Cerebellar cortex (tissue), 1 donor: Measurements from ENCODE around the gene PIAS1.

Experiments used
- DNase-seq: peaks from one replicate; pipeline ENCODE4 v3.0.0-alpha.2; 2015; ENCODE audit warnings: low spot score

Gene PIAS1

GRCh38 chr15:68062946-68063465, 8.9 kb downstream of the PIAS1 start:
- DNase-seq, result no peak

DNA sequence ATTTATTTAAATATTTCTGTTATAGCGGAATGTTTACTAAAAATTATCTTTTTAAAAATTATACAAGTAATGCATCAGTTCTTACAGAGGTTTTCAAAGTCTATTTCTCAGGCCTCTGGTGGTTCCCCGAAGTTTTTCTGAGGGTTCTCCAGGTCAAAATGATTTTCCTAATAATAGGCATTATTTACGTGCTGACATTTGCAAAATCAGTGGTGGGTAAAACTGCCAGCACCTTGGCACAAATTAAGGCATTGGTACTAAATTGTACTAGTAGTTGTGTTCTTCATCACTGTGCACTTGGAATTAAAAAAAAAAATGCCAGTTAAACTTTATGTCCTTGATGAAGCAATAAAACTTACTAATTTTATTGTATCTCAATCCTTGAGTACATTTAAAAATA, 9.5 kb downstream of the PIAS1 start:
- DNase-seq, result no peak

- DNase-seq, result no peak
These were observed 19.6 kb downstream of the PIAS1 start for GRCh38 chr15:68073576-68074288.

- DNase-seq, result no peak
These were observed 21.8 kb downstream of the PIAS1 start for GRCh38 chr15:68075764-68076385.

GRCh38 chr15:68078365-68078764, 24.2 kb downstream of the PIAS1 start:
- DNase-seq, result no peak

- no peak for DNase-seq
These were observed 26.2 kb downstream of the PIAS1 start for GRCh38 chr15:68080334-68080733.

DNA sequence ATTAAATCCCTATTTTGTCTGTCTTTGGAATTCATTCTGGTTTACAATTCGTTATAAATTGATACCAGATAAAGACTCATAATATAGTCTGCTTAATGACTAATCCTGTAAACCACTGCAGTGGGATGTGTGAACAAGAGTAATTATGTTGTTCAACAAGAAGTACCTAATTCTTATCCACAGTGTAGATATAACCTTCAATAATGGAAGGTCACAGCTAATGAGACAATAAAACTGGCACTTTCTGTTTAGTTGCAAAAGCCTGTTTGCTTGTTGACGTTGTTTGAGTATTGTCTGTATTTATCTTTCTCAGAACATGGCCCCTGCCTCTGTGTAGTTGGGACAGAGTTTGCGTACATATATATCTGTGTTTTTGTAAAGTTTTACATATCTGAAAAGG, 26.7 kb downstream of the PIAS1 start:
- no peak for DNase-seq

DNA sequence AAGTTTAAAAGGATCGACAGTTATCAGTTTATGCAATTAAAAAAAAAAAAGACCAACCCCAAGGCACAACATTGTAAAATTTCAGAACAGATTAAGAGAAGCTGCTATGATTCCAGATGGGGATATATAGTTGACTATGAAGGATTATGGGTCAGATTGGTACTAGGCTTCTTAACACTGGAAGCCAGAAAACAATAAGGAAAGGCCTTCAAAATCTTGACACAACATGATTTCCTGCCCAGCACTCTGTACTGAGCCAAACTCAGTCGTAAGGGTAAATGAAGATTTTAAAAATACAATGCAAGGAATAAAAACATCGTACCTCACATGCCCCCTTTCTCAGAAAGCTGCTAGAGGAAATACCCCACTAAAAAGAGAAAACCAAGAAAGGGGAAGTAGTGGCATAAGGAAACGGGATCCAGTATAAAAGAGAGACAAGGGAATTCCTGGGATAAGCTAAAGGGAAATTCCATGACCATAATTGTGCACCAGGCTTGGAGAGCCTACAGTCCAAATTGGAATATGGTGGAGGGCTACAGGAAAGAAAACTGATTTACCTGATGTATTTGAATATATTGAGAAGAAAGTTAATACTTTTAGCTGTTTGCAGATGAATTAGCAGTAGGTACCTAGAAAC, 27.9 kb downstream of the PIAS1 start:
- no peak for DNase-seq

DNA sequence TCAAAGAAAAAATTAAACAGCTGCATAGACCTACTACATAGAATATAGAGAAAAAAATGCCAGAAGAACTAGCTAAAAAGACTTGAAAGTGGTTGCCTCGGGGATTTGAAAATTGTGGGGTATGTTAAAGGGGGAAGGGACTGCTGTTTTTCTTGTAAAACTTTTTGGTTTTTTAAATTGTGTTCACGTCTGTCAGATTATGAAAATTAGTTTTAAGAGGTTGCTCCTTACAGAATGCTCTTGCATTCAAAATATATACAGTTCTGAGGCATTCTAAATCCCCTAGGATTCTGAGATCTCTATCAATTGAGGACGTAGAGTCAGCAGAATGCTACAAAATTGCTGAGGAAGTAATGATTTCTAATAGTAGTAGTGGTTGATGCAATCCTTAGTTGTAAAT, 28.6 kb downstream of the PIAS1 start:
- DNase-seq, result no peak

GRCh38 chr15:68083463-68083862, 29.3 kb downstream of the PIAS1 start:
- DNase-seq, result no peak

DNA sequence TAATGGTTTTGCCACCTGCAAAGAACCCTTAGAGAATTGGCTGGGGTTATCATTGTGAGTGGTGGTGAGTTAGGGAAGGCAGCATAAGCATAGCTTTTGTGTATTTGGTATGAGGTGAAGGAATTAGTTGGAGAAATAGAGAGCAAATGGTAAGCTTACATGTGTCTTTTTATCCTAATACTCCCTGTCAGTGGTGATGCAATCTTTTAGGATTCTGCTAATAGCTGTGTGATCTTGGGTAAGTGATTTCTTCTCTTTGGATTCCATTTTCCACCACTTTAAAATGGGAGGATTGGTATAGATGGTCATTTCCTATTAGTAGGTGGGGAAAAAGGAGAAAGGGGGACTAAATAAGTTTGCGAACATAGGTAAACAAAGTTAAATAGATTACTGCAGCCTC, 30.9 kb downstream of the PIAS1 start:
- no peak for DNase-seq

DNA sequence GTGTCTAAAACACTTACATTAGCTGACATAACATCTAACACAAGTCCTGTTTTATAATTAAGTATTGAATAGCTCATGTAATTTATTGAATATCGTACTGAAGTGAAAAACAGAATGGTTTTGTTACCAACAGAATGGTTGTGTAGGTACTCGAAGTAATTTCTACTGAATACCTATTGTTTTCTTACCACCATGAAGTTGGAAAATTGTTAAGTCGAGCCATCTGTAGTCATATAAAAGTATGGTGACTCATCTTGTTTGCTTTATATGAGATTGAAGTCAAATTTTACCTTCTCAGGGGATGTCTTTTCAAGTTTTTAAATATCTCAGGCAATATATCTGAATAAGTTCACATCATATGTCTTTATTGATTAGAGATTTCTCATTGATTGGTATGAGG, 37.6 kb downstream of the PIAS1 start:
- no peak for DNase-seq

GRCh38 chr15:68096099-68096498, 42.0 kb downstream of the PIAS1 start:
- no peak for DNase-seq

DNA sequence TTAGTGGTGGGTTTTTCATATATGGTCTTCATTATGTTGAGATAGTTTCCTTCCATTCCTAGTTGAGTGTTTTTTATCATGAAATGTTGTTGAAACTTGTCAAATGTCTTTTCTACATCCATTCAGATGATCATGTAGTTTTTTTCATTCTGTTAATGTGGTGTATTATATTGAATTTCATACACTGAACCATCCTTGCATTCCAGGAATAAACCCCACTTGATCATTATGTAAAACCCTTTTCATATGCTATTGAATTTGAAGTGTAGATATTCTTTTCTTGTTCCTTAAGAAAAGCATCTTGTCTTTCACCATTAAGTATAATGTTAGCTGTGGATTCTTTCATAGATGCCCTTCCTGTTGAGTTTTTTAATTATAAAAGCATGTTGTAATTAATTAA, 42.9 kb downstream of the PIAS1 start:
- no peak for DNase-seq

GRCh38 chr15:68098465-68098864, 44.4 kb downstream of the PIAS1 start:
- DNase-seq, result no peak

- no peak for DNase-seq
These were observed 46.1 kb downstream of the PIAS1 start for GRCh38 chr15:68100194-68100593.

DNA sequence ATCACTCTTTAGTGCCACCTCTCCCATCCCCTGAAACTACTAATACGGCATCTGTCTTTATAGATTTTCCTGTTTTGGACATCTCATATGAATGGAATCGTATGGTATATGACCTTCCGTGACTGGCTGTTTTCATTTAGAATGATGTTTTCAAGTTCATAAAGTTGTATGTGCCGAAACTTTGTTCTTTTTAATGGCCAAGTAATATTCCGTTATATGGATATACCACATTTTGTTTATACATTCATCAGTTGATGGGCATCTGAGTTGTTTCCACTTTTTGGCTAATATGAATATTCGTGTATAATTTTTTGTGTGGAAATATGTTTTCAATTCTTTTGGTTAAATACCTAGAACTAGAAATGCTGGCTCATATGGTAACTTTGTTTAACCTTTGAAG, 49.5 kb downstream of the PIAS1 start:
- no peak for DNase-seq

- no peak for DNase-seq
These were observed 52.5 kb downstream of the PIAS1 start for GRCh38 chr15:68106656-68107055.

DNA sequence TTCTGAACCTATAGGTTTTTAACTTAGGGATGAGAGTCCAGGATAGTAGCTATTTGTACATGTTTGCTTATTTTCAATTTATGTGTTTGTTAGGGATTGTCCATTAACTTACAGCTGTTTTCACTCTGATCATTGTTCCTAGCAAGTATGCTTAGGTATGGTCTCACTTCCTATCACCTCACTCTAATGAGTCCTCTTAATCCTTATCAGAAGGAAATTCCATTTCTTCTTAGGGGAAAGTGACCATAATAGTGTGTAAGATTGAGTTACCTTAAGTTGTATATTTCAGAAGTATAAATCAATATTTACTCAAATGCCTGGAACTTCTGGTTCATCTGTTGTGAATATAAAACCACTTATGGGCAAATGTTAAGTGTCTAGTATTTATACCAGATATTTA, 53.0 kb downstream of the PIAS1 start:
- no peak for DNase-seq

GRCh38 chr15:68112706-68113105, 58.6 kb downstream of the PIAS1 start:
- DNase-seq, result no peak

GRCh38 chr15:68113273-68113672, 59.2 kb downstream of the PIAS1 start:
- no peak for DNase-seq

DNA sequence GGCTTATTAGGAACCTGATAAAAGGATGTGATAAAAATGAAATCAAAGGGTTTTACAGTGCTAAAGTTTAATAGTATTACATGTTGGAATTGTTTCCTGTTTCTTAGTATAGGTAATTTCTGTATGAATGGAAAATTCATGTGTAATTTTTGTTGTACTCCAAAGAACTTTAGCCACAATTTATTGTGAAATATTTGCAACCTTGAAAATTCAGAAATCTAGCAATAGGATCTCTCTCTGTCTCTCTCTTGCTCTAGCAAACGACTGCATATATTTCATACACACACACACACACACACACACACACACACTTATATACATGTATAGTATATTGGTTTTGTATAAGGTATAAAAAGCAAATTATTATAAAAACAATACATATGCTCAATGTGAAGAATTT, 59.6 kb downstream of the PIAS1 start:
- no peak for DNase-seq

DNA sequence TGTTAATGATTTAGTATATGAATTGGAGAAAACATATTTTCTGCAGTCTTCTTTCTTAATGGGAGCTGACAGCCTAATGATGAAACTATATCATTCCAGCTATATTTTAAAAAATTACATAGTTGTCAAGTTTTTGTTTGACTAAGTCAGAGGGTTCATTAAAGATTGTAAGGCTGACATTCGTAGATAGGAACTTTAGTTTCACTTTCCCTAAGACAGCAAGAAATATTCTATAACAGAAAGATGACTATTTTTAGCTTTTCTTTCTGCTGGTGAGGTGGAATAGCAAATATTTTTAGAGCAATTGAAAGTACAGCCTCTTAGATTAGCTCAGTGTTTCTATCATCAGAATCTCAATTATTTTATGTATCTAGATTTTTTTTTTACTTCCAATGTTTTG, 60.2 kb downstream of the PIAS1 start:
- no peak for DNase-seq
